GM12878 (cell line): ENCODE results near the gene DLG2. TPM values are rescaled to one million over a fixed set of nuclear protein-coding genes. Genes with fewer than 3 reads are reported as not detected.

Experiments used
- ATAC-seq: fragments of 200-7000 bp; cut with Tn5 transposase; 3 replicates; pipeline ENCODE4 v1.9.1; 2020; ENCODE audit warnings: mild to moderate bottlenecking, moderate library complexity
- BruUV-seq: library from RNA; stranded (reverse); fragments of 400-500 nt; replicated peaks from 2 replicates; lab custom pipeline; 2021; lab: Mats Ljungman, UMichigan
- CTCF ChIA-PET: fragments of 300-600 bp; sonication (Branson Sonifier 250); formaldehyde crosslinking; extraction: SDS; loops from one replicate; lab custom pipeline; 2021; ENCODE audit warnings: inconsistent platforms; lab: Yijun Ruan, JAX
- POLR2A ChIA-PET: fragments of 350-600 bp; formaldehyde crosslinking; extraction: SDS; loops from one replicate; lab custom pipeline; 2021; ENCODE audit warnings: inconsistent platforms; lab: Charles Lee
- RAD21 ChIA-PET: fragments of 300-600 bp; sonication (Branson Sonifier 250); formaldehyde crosslinking; loops from one replicate; lab custom pipeline; 2023; ENCODE audit warnings: antibody characterized with exemption; ENCODE audit not compliant: unreplicated experiment; lab: Charles Lee
- SMC1A ChIA-PET: fragments of 300-600 bp; sonication (Branson Sonifier 250); formaldehyde crosslinking; loops from one replicate; lab custom pipeline; 2023; ENCODE audit not compliant: unreplicated experiment, uncharacterized antibody; lab: Charles Lee
- DNase-seq: peaks from one replicate; pipeline ENCODE4 v3.0.0-alpha.2; 2011; ENCODE audit warnings: low read depth, low spot score
- FAIRE-seq: peaks from 3 replicates; lab custom pipeline; 2011; peaks lifted over from hg19 to GRCh38; lab: Jason Lieb, UNC
- H2AFZ ChIP-seq: 2 replicates; pipeline ENCODE4 v1.6.0; 2011; ENCODE audit warnings: low read depth, low read length, control low read depth; ENCODE audit not compliant: control insufficient read depth
- H3K27ac ChIP-seq: 2 replicates; pipeline ENCODE4 v1.5.1; 2011; ENCODE audit warnings: control low read depth; ENCODE audit not compliant: control insufficient read depth, insufficient read depth
- H3K27me3 ChIP-seq, 2 experiments: replicated peaks in 1 of 2; 2 replicates each; pipeline versions ENCODE4 v1.6.0 to v1.6.1; 2011; ENCODE audit warnings: low read length in 1 of 2; ENCODE audit not compliant: control insufficient read depth in 2 of 2, insufficient read depth in 2 of 2
- H3K36me3 ChIP-seq, 2 experiments: 2 replicates each; pipeline ENCODE4 v1.5.1; 2011; ENCODE audit warnings: low read length in 1 of 2; ENCODE audit not compliant: control insufficient read depth in 2 of 2, insufficient read depth in 2 of 2
- H3K4me1 ChIP-seq: 2 replicates; pipeline ENCODE4 v1.6.1; 2011; ENCODE audit warnings: mild to moderate bottlenecking, low read length, moderate library complexity, mixed read lengths; ENCODE audit not compliant: control insufficient read depth, insufficient read depth
- H3K4me2 ChIP-seq: 2 replicates; pipeline ENCODE4 v1.6.0; 2011; ENCODE audit warnings: control low read depth; ENCODE audit not compliant: control insufficient read depth, insufficient read depth
- H3K4me3 ChIP-seq: fragments of 200-600 bp; sonication (generic); 2 replicates; pipeline ENCODE4 v1.5.1; 2016
- H3K79me2 ChIP-seq: 2 replicates; pipeline ENCODE4 v1.6.0; 2011; ENCODE audit warnings: low read length; ENCODE audit not compliant: control insufficient read depth, insufficient read depth
- H3K9ac ChIP-seq: 2 replicates; pipeline ENCODE4 v1.8.0; 2011; ENCODE audit warnings: low read length, control low read depth, mixed read lengths; ENCODE audit not compliant: control insufficient read depth, insufficient read depth
- H3K9me3 ChIP-seq: replicated peaks from 3 replicates; pipeline ENCODE4 v1.5.1; 2011; ENCODE audit warnings: mild to moderate bottlenecking, low read length; ENCODE audit not compliant: control insufficient read depth, insufficient read depth
- H4K20me1 ChIP-seq: 2 replicates; pipeline ENCODE4 v1.6.0; 2011; ENCODE audit not compliant: control insufficient read depth, insufficient read depth
- BCL11A ChIP-seq: IDR thresholded peaks from 2 replicates; pipeline ENCODE4 v1.6.1; 2011; ENCODE audit warnings: low read depth, low read length
- CBX3 ChIP-seq: fragments of 200-600 bp; sonication (generic); IDR thresholded peaks from 2 replicates; pipeline ENCODE4 v1.6.1; 2016; ENCODE audit warnings: low read depth, borderline replicate concordance
- CHD1 ChIP-seq: IDR thresholded peaks from 2 replicates; pipeline ENCODE4 v1.6.1; 2012; ENCODE audit warnings: low read depth, low read length, improper control_type of control experiment
- CREB1 ChIP-seq: IDR thresholded peaks from 2 replicates; pipeline ENCODE4 v1.6.1; 2012; ENCODE audit warnings: low read depth, mild to moderate bottlenecking, inconsistent platforms
- IKZF1 ChIP-seq: fragments of 450-650 bp; conservative IDR thresholded peaks from 2 replicates; pipeline ENCODE4 v1.6.1; 2017; ENCODE audit warnings: antibody characterized with exemption, mild to moderate bottlenecking
- NFXL1 ChIP-seq: fragments of 450-650 bp; IDR thresholded peaks from 2 replicates; pipeline ENCODE4 v1.6.1; 2017; ENCODE audit warnings: antibody characterized with exemption, mild to moderate bottlenecking, borderline replicate concordance
- NR2C1 ChIP-seq: fragments of 450-650 bp; IDR thresholded peaks from 2 replicates; pipeline ENCODE4 v1.6.1; 2017; ENCODE audit warnings: antibody characterized with exemption, mild to moderate bottlenecking, moderate library complexity
- NR2C2 ChIP-seq: IDR thresholded peaks from 2 replicates; pipeline ENCODE4 v1.6.1; 2011; ENCODE audit warnings: borderline replicate concordance, low read depth; ENCODE audit not compliant: control insufficient read depth, insufficient read length
- PAX8 ChIP-seq: fragments of 450-650 bp; IDR thresholded peaks from 2 replicates; pipeline ENCODE4 v1.6.1; 2017; ENCODE audit warnings: mild to moderate bottlenecking, moderate library complexity
- SMAD5 ChIP-seq: IDR thresholded peaks from 2 replicates; pipeline ENCODE4 v1.6.1; 2016; ENCODE audit warnings: antibody characterized with exemption, low read depth
- TAF1 ChIP-seq: IDR thresholded peaks from 2 replicates; pipeline ENCODE4 v1.6.1; 2011; ENCODE audit warnings: mild to moderate bottlenecking, low read depth, low read length, borderline replicate concordance
- ZNF24 ChIP-seq: fragments of 450-650 bp; IDR thresholded peaks from 2 replicates; pipeline ENCODE4 v1.6.1; 2017; ENCODE audit warnings: antibody characterized with exemption, mild to moderate bottlenecking
- ZSCAN29 ChIP-seq: fragments of 450-650 bp; IDR thresholded peaks from 2 replicates; pipeline ENCODE4 v1.6.1; 2017; ENCODE audit warnings: mild to moderate bottlenecking, moderate library complexity
- WGBS: methylation state at CpG from one replicate; pipeline ENCODE4 v1.1.6; 2016; ENCODE audit warnings: low lambda C conversion rate; ENCODE audit not compliant: insufficient replicate concordance, insufficient coverage; ENCODE audit errors: missing lambda C conversion rate; 5-methylcytosine and 5-hydroxymethylcytosine counted together
- in situ Hi-C: fragments of 300-500 bp; cut with MboI; formaldehyde crosslinking; loops from 9 replicates; pipeline ENCODE4 v1.14.3; 2018; ENCODE audit warnings: mixed read lengths
- intact Hi-C: fragments of 100-400 bp; cut with micrococcal nuclease; formaldehyde crosslinking; loops from one replicate; pipeline ENCODE4 v1.14.2; 2022; ENCODE audit not compliant: unreplicated experiment
- polyA plus RNA-seq, 11 experiments: library from polyadenylated mRNA; depleted of rRNA in 4 of 11; unstranded in 6 of 11; stranded (reverse) in 5 of 11; fragments of >200 nt; fragmentation: Nextera tagmentation in 4 of 11; fragmentation: Illumina TruSeq in 1 of 11; extraction: Ambion mirVana in 4 of 11; extraction: Trizol in 1 of 11; gene quantifications; 1 replicate in 1 of 11; 2 replicates in 10 of 11; pipeline versions ENCODE4 v1.2.1 to v1.2.3, GENCODE V29; 2011 to 2016; ENCODE audit warnings: inconsistent platforms in 2 of 11, missing spikeins in 2 of 11, low read depth in 1 of 11
- total RNA-seq, 4 experiments: library from RNA; depleted of rRNA in 3 of 4; stranded (reverse); fragments of >200 nt in 3 of 4; fragmentation: Illumina TruSeq in 1 of 4; extraction: Trizol in 1 of 4; gene quantifications; 2 replicates each; pipeline versions ENCODE4 v1.2.1 to v1.2.3, GENCODE V29; 2013 to 2021
- TF ChIP-seq, protein P1 (sequence below): fragments of 450-650 bp; IDR thresholded peaks from 2 replicates; pipeline ENCODE4 v1.6.1; 2017; ENCODE audit warnings: mild to moderate bottlenecking, moderate library complexity

Gene DLG2
- total and polyA plus RNA-seq, 10 of the 15 experiments (the other 5 are each of a cell fraction or from before 2014, with no cell fraction given), result 0.09 to 0.98 (median 0.35) TPM

DNA sequence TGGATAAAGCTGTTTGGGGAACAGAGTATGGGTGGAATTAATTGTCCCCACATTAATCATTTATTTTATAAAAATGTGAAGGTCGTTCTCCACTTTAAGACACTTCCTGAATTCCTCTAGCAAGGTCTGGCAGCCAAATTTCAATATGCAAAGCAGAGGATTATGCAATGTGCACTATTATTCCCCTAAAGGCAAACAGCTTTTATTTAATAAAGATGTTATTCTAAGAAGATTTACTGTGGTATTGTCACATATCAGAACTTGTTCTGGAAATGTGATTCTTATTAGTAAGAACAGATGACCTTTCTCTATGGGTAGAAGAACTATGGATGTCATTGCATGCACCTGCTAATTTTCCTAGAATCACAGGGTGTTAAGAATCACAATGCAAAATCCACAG lies 1212.2 kb downstream of the DLG2 start:
- H3K36me3 ChIP-seq, result no peaks in the 10 kb centered on the region
- in situ Hi-C loops, result no loop called here
- no peak for FAIRE-seq
- DNase-seq, result no peak
- H3K79me2 ChIP-seq, result no peaks in the 10 kb centered on the region
- H3K9ac ChIP-seq, result no peak overlapping the region
- SMC1A ChIA-PET, result no interaction called here
- no peaks in the 10 kb centered on the region for H4K20me1 ChIP-seq
- no peak overlapping the region for H3K4me3 ChIP-seq
- H3K4me2 ChIP-seq, result no peak overlapping the region
- POLR2A ChIA-PET, result no interaction called here
- H3K9me3 ChIP-seq, result no peaks in the 10 kb centered on the region
- TF ChIP-seq CBX3 (no peak), PAX8 (no peak), IKZF1 (no peak), CHD1 (no peak)
- no peak for ATAC-seq
- no peak overlapping the region for H2AFZ ChIP-seq
- intact Hi-C loops, result no loop called here
- RAD21 ChIA-PET, result no interaction called here
- H3K27ac ChIP-seq, result no peak overlapping the region
- CTCF ChIA-PET, result interaction anchor here (1.1 kb wide), 1 partner anchor 10 kb away, joined by 3 read pairs; no protein-coding TSS in a partner anchor
- BruUV-seq, result no TSS peak
- H3K27me3 ChIP-seq, result no peaks in the 10 kb centered on the region; a peak in 1 of 4 replicates
- WGBS, result 5% methylated on average over 1 of the region's 1 CpG
- H3K4me1 ChIP-seq, result no peaks in the 10 kb centered on the region

DNA sequence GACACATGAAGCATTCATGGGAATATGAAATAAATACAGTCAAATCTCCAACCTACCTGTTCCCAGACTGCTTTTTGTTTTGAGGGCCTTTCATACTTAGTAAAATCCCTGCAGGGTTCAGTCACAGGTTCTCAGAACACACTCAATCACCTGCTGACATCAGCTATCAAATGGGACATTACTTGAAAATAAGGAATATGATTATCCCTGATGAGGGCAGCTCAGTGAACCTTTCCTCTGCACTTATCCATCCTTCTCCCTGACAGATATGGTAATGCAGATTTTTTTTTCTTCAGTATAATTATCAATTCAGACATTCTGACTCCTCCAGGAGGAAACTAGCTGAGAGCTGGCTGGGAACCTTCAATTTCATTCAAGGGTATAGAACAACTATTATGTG lies 1213.6 kb downstream of the DLG2 start:
- TF ChIP-seq BCL11A (no peak), ZSCAN29 (no peak), SMAD5 (no peak), NR2C1 (no peak), TAF1 (no peak), PAX8 (no peak), CREB1 (no peak), ZNF24 (no peak), NFXL1 (no peak), NR2C2 (no peak)
- TF ChIP-seq, protein P1, sequence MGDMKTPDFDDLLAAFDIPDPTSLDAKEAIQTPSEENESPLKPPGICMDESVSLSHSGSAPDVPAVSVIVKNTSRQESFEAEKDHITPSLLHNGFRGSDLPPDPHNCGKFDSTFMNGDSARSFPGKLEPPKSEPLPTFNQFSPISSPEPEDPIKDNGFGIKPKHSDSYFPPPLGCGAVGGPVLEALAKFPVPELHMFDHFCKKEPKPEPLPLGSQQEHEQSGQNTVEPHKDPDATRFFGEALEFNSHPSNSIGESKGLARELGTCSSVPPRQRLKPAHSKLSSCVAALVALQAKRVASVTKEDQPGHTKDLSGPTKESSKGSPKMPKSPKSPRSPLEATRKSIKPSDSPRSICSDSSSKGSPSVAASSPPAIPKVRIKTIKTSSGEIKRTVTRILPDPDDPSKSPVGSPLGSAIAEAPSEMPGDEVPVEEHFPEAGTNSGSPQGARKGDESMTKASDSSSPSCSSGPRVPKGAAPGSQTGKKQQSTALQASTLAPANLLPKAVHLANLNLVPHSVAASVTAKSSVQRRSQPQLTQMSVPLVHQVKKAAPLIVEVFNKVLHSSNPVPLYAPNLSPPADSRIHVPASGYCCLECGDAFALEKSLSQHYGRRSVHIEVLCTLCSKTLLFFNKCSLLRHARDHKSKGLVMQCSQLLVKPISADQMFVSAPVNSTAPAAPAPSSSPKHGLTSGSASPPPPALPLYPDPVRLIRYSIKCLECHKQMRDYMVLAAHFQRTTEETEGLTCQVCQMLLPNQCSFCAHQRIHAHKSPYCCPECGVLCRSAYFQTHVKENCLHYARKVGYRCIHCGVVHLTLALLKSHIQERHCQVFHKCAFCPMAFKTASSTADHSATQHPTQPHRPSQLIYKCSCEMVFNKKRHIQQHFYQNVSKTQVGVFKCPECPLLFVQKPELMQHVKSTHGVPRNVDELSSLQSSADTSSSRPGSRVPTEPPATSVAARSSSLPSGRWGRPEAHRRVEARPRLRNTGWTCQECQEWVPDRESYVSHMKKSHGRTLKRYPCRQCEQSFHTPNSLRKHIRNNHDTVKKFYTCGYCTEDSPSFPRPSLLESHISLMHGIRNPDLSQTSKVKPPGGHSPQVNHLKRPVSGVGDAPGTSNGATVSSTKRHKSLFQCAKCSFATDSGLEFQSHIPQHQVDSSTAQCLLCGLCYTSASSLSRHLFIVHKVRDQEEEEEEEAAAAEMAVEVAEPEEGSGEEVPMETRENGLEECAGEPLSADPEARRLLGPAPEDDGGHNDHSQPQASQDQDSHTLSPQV, result no peak

More for the DNA sequence above, 1213.6 kb downstream of the DLG2 start:
- ATAC-seq (no peak), FAIRE-seq (no peak), DNase-seq (no peak)
- ChIA-PET CTCF (no interaction called here), POLR2A (no interaction called here), RAD21 (no interaction called here), SMC1A (no interaction called here)
- intact Hi-C loops (no loop called here), in situ Hi-C loops (no loop called here)
- H3K9ac ChIP-seq, result no peak overlapping the region
- H3K4me2 ChIP-seq, result no peak overlapping the region
- H3K4me1 ChIP-seq, result no peaks in the 10 kb centered on the region
- H4K20me1 ChIP-seq, result no peaks in the 10 kb centered on the region
- no TSS peak for BruUV-seq
- H3K4me3 ChIP-seq, result no peak overlapping the region
- no peak overlapping the region for H3K27ac ChIP-seq
- H2AFZ ChIP-seq, result no peak overlapping the region
- no peaks in the 10 kb centered on the region for H3K79me2 ChIP-seq
- H3K36me3 ChIP-seq, result no peaks in the 10 kb centered on the region
- no peaks in the 10 kb centered on the region for H3K9me3 ChIP-seq
- H3K27me3 ChIP-seq, result no peaks in the 10 kb centered on the region
